ENCODE data around the gene CTDP1.
"Not testable (repeated sequence)": the region's sequence is repeated elsewhere in the genome, so short reads cannot be mapped to it uniquely, and the experiment has no call there.

CTDP1 gene

GRCh38 chr18:79704631-79705030, 25.0 kb downstream of the CTDP1 start:
- DNase-seq = no peak

GRCh38 chr18:79705272-79705671, 25.7 kb downstream of the CTDP1 start:
- DNase-seq = no peak

DNA sequence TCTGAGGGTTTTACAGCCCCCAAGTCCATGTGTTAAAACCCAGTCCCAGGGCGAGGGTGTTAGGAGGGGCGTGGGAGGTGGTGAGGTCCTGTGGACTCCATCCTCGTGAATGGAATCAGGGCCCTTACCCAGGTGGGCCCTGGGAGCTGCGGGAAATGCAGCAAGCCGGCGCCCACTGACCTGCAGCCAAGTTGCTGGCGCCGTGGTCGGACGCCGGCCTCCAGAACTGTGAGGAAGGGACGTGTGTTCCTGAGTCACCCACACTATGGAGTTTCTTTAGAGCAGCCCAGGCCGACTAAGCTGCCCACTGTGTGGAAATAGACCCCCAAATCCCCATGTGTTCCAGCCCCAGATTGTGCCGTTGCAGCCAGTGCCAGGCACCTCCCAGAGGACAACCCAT, 26.4 kb downstream of the CTDP1 start:
- DNase-seq = no peak

DNA sequence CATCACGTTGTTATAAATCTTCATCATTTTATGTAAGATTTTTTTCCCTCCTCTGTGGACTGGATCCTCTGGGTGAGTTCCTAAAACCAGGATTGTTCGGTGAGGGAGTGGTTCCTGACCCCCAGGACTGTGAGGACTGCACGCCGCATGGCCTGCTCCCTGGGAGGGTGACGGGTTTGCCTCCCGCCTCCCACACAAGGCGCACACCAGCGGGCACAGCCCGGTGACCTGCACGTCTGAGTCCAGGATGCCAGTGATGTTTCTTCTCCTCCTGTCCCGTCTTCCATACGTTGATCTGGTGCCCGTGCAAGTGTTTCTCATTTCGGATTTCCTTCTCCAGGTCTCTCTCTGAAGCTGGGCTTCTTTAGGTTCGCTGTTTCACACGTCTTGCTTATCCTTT, 27.1 kb downstream of the CTDP1 start:
- no peak for DNase-seq

DNA sequence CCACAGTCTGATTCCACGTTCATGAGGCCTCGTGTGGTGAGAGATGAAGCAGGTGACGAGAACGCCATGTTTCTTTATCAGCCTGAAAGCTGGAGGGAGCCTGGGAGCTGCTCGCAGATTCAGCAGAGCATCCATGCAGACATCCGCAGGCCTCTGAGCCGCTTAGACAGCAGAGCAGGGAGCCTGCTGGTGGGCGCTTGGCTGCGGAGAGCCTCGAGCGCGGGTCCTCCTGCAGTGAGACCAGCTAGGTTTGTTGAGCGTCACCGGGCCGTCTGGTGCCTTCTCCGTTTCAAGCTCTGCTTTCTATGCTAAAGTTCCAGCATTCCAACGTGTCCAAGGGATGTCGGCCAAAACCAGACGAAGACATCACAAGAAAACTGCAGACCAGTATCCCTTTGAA, 27.6 kb downstream of the CTDP1 start:
- no peak for DNase-seq

DNA sequence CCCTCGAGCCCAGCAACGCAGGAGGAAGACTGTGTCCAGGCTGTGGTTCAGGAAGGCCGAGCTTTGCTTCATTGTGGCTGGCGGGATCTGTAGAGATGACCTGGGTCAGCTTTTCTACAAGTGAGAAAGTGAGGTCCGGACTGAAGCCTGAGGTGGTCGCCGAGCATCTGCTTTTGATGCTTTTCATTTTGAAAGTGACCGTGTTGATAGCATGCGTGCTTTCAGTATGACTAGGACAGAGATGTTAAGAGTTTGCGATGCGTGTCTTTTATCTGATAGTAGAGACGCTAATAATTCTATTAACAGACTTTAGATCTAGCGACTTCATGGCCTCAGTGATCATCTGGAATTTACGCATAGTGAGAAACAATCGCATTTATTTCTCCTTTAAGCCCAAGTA, 28.1 kb downstream of the CTDP1 start:
- DNase-seq = no peak

- no peak for DNase-seq
Measured at GRCh38 chr18:79708412-79708811, 28.8 kb downstream of the CTDP1 start.

- DNase-seq = no peak
Measured at GRCh38 chr18:79712206-79712857, 32.7 kb downstream of the CTDP1 start.

GRCh38 chr18:79713341-79713740, 33.7 kb downstream of the CTDP1 start:
- no peak for DNase-seq

- no peak for DNase-seq
Measured at GRCh38 chr18:79714531-79715240, 35.1 kb downstream of the CTDP1 start.

DNA sequence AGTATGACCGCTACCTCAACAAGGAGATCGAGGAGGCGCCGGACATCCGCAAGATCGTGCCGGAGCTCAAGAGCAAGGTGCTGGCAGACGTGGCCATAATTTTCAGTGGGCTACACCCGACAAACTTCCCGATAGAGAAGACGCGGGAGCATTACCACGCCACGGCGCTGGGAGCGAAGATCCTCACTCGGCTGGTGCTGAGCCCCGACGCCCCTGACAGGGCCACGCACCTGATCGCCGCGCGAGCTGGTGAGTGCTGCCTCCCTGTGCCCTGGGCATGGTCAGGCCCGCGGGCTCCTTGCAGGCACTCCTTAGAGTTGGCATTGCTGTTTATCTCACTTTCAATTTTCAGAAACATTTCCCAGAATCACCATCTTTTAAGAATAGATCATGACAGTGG, 35.7 kb downstream of the CTDP1 start:
- DNase-seq = no peak

GRCh38 chr18:79717059-79717458, 37.5 kb downstream of the CTDP1 start:
- DNase-seq = no peak

DNA sequence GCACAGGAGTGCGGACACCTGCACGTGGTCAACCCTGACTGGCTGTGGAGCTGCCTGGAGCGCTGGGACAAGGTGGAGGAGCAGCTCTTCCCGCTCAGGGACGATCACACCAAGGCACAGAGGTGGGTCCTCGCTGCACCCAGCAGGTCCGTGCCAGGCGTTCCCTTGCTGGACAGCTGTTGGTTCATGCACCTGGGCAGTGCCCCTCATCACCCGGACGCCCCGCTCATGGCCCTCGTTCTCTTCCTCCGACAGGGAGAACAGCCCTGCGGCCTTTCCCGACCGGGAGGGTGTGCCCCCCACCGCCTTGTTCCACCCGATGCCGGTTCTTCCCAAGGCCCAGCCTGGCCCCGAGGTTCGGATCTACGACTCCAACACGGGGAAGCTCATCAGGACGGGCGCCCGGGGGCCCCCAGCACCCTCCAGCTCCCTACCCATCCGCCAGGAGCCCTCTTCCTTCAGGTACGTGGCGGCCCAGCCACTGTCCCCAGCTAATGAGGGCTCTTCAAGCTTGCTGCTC, 38.0 kb downstream of the CTDP1 start:
- DNase-seq = no peak

DNA sequence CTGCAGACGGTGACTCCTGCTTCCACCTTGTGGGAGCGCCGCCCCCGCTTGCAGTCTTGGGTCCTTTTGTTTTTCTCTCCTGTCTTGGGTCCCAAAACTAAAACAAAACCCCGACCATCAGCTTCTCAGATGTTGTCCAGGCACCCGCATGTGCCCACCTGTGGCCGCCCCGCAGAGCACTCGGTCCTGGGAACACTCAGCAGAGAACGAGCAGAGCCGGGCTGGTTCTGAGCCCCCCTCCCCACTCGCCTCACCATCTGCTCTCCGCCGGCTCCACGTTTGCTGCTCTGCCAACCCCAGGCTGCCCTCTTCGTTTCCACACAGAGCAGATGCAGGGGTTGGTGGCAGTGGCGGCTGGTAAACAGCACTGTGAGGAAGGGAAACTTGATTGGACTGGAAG, 38.5 kb downstream of the CTDP1 start:
- no peak for DNase-seq

- DNase-seq = no peak
Measured at GRCh38 chr18:79718878-79719477, 39.4 kb downstream of the CTDP1 start.

DNA sequence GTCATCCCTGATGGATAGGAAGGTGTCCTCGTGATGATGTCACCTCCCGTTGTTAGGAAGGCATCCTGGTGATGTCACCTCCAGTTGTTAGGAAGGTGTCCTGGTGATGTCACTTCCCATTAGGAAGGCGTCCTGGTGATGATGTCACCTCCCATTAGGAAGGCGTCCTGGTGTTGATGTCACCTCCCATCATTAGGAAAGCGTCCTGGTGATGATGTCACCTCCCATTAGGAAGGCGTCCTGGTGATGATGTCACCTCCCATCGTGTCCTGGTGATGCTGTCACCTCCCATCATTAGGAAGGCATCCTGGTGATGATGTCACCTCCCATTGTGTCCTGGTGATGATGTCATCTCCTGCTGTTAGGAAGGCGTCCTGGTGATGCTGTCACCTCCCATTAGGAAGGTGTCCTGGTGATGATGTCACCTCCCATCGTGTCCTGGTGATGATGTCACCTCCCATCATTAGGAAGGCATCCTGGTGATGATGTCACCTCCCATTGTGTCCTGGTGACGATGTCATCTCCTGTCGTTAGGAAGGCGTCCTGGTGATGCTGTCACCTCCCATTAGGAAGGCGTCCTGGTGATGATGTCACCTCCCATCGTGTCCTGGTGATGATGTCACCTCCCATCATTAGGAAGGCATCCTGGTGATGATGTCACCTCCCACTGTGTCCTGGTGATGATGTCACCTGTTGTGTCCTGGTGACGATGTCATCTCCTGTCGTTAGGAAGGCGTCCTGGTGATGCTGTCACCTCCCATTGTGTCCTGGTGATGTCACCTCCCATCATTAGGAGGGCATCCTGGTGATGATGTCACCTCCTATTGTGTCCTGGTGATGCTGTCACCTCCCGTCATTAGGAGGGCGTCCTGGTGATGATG, 40.1 kb downstream of the CTDP1 start:
- not testable (repeated sequence) for DNase-seq

DNA sequence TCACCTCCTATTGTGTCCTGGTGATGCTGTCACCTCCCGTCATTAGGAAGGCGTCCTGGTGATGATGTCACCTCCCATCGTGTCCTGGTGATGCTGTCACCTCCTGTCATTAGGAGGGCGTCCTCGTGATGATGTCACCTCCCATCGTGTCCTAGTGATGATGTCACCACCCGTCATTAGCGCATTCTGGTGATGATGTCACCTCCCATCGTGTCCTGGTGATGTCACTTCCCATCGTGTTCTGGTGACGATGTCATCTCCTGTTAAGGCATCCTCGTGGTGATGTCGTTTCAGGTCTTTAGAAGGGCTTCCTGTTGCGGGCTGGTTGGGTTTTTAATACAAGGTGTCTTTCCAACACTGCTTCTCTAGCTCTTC, 40.7 kb downstream of the CTDP1 start:
- DNase-seq = no peak

DNA sequence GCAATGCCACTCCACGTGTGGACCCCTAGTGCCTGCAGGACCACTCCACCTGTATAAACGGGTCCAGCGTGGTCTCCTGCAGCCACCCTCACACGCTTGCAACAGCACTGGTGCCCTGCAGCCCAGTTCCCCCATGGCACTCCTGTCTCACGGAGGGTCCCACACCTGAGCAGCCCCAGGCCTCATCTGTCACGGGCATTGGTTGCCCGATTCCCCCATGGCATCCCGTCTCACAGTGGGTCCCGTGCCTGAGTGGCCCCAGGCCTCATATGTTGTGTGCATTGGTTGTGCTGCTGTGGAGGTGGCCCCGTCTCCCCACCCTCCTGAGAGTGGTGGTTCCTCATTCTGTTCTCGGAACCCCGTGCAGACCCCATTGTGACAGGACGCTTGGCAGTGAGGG, 43.4 kb downstream of the CTDP1 start:
- DNase-seq = no peak

DNA sequence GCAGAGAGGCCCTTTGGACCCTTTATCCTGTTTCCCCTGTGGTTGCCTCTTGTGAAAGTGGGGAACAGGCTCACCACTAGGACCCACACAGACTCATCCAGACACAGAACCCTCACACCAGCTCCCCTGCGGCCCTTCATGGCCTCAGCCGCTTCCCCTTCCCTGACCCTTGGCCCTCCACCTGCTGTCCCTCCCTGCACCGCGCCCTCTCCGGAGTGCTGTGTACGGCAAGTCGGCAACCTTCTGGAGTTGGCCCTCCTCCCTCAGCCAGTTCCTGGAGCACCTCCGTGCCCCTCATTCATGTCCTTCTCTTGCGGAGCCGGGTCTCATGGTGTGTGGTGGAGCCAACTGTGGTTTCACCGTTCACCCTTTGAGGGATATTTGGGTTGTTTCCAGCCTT, 44.0 kb downstream of the CTDP1 start:
- DNase-seq = no peak

DNA sequence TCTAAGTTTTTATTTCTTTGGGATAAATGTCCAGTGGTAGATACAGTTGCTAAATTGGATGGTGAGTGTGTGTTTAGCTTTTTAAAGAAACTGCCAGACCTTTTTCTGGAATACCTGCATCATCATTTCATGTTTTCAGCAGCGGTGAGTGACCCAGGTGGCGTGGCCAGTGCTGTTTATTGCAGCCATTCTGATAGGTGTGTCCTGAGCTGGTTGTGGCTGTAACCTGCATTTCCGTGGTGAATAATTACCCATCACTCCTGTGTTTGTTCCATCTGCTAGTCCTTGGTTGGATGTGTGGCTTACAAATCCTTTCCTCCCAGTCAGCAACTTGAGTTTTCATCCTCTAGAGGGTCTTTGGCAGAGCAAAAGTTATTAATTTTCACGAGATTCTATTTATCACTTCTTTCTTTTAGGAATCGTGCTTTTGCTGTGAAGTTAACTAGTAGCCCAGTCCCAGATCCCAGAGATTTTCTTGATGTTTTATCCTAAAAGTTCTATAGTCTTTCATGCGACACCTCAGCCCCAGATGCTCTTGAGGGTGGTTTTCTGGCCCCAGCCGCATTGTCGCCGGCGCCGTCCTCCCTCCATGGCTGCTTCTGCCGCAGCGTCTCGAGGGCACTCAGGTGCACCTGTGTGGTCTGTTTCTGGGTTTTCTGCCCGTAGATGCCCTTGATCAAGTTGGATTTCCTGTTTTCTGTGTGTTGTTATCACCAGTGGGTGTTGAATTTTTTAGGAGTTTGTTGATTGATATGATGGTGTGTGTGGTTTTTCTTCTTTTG, 44.9 kb downstream of the CTDP1 start:
- no peak for DNase-seq

GRCh38 chr18:79725486-79725885, 45.9 kb downstream of the CTDP1 start:
- DNase-seq = no peak

- no peak for DNase-seq
Measured at GRCh38 chr18:79726721-79727120, 47.1 kb downstream of the CTDP1 start.

Data from CD4-positive, alpha-beta T cell treated with Interferon alpha-2 for 1 hour (primary cell).